HEK293 (cell line): ENCODE results near the gene PAPOLB.

Source experiments
- YY1 ChIP-seq: fragments of 450-650 bp; formaldehyde crosslinking; IDR thresholded peaks from 2 replicates; pipeline ENCODE4 v1.5.1; 2018; ENCODE audit warnings: missing biosample characterization, missing genetic modification characterization
- ZNF274 ChIP-seq, 2 experiments: fragments of 200-500 bp in 1 of 2; fragments of 450-650 bp in 1 of 2; sonication (Bioruptor generic) in 1 of 2; formaldehyde crosslinking in 1 of 2; IDR thresholded peaks; 2 replicates each; pipeline versions ENCODE4 v1.5.1 to v1.6.1; 2014 to 2016; ENCODE audit warnings: borderline replicate concordance in 1 of 2, inconsistent platforms in 1 of 2, low read length in 1 of 2, missing biosample characterization in 1 of 2, missing genetic modification characterization in 1 of 2
- ZNF324 ChIP-seq: fragments of 450-650 bp; formaldehyde crosslinking; IDR thresholded peaks from 2 replicates; pipeline ENCODE4 v1.5.1; 2016; ENCODE audit warnings: missing biosample characterization, missing genetic modification characterization
- ZNF510 ChIP-seq: fragments of 450-650 bp; formaldehyde crosslinking; IDR thresholded peaks from 2 replicates; pipeline ENCODE4 v1.5.1; 2018; ENCODE audit warnings: mild to moderate bottlenecking, missing genetic modification characterization, missing biosample characterization; ENCODE audit not compliant: insufficient replicate concordance
- ZNF549 ChIP-seq: fragments of 450-650 bp; IDR thresholded peaks from 2 replicates; pipeline ENCODE4 v1.5.1; 2018; ENCODE audit warnings: missing biosample characterization, missing genetic modification characterization, mild to moderate bottlenecking, inconsistent platforms, moderate library complexity
- ZNF561 ChIP-seq: fragments of 450-650 bp; IDR thresholded peaks from 2 replicates; pipeline ENCODE4 v1.5.1; 2018; ENCODE audit warnings: missing biosample characterization, missing genetic modification characterization, borderline replicate concordance
- TF ChIP-seq, protein P1 (sequence below): fragments of 450-650 bp; formaldehyde crosslinking; IDR thresholded peaks from 2 replicates; pipeline ENCODE4 v1.5.1; 2017; ENCODE audit warnings: missing biosample characterization, missing genetic modification characterization
- TF ChIP-seq, protein P2 (sequence below): fragments of 450-650 bp; formaldehyde crosslinking; IDR thresholded peaks from 2 replicates; pipeline ENCODE4 v1.5.1; 2016; ENCODE audit warnings: missing biosample characterization, missing genetic modification characterization
- TF ChIP-seq, protein P3 (sequence below): fragments of 450-650 bp; formaldehyde crosslinking; IDR thresholded peaks from 2 replicates; pipeline ENCODE4 v1.5.1; 2016; ENCODE audit warnings: missing biosample characterization, missing genetic modification characterization
- TF ChIP-seq, protein P4 (sequence below): fragments of 450-650 bp; formaldehyde crosslinking; IDR thresholded peaks from 2 replicates; pipeline ENCODE4 v1.5.1; 2016; ENCODE audit warnings: missing biosample characterization, missing genetic modification characterization
- TF ChIP-seq, protein P5 (sequence below): fragments of 450-650 bp; formaldehyde crosslinking; IDR thresholded peaks from 2 replicates; pipeline ENCODE4; 2016; ENCODE audit warnings: missing biosample characterization, missing genetic modification characterization
- TF ChIP-seq, protein P6 (sequence below): fragments of 450-650 bp; IDR thresholded peaks from 2 replicates; pipeline ENCODE4 v1.5.1; 2018; ENCODE audit warnings: missing biosample characterization, mild to moderate bottlenecking, missing genetic modification characterization

DNA sequence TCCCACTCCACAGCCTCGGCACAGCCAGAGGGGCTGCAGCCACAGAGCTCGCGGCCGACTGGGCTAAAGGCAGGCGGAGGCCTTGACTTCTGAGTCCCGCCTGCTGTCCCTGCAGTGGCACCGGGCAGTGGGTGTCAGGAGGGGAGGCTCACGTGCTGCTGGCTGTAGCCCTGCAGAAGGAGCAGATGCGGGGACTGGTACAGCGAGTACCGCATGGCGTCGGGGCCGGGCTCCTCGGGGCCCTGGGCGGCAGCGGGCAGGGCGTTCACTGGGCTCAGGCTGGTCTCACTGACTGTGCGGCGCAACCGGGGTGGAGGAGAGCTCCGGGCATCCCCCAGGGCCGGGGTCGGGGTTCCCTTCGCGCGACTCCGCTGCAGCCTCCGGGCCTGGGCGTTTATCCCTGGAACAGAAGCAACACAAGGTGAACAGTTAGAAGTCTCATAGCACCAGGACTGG lies 25.6 kb downstream of the PAPOLB start:
- TF ChIP-seq ZNF510 (no peak), ZNF561 (tag by site-specific recombination) (no peak), ZNF324 (tag by site-specific recombination) (no peak), ZNF549 (no peak), ZNF274 (IDR thresholded peaks at IDR 0.05; ENCODE audit: low read length) (no peak), ZNF274 (tag by site-specific recombination; IDR thresholded peaks at IDR 0.05; ENCODE audit: borderline replicate concordance) (no peak), YY1 (tag by site-specific recombination) (no peak)
- TF ChIP-seq, protein P1, sequence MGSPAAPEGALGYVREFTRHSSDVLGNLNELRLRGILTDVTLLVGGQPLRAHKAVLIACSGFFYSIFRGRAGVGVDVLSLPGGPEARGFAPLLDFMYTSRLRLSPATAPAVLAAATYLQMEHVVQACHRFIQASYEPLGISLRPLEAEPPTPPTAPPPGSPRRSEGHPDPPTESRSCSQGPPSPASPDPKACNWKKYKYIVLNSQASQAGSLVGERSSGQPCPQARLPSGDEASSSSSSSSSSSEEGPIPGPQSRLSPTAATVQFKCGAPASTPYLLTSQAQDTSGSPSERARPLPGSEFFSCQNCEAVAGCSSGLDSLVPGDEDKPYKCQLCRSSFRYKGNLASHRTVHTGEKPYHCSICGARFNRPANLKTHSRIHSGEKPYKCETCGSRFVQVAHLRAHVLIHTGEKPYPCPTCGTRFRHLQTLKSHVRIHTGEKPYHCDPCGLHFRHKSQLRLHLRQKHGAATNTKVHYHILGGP = no peak
- TF ChIP-seq, protein P2, sequence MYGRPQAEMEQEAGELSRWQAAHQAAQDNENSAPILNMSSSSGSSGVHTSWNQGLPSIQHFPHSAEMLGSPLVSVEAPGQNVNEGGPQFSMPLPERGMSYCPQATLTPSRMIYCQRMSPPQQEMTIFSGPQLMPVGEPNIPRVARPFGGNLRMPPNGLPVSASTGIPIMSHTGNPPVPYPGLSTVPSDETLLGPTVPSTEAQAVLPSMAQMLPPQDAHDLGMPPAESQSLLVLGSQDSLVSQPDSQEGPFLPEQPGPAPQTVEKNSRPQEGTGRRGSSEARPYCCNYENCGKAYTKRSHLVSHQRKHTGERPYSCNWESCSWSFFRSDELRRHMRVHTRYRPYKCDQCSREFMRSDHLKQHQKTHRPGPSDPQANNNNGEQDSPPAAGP (tag by site-specific recombination) = no peak
- TF ChIP-seq, protein P3, sequence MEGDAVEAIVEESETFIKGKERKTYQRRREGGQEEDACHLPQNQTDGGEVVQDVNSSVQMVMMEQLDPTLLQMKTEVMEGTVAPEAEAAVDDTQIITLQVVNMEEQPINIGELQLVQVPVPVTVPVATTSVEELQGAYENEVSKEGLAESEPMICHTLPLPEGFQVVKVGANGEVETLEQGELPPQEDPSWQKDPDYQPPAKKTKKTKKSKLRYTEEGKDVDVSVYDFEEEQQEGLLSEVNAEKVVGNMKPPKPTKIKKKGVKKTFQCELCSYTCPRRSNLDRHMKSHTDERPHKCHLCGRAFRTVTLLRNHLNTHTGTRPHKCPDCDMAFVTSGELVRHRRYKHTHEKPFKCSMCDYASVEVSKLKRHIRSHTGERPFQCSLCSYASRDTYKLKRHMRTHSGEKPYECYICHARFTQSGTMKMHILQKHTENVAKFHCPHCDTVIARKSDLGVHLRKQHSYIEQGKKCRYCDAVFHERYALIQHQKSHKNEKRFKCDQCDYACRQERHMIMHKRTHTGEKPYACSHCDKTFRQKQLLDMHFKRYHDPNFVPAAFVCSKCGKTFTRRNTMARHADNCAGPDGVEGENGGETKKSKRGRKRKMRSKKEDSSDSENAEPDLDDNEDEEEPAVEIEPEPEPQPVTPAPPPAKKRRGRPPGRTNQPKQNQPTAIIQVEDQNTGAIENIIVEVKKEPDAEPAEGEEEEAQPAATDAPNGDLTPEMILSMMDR (tag by site-specific recombination) = no peak
- TF ChIP-seq, protein P4, sequence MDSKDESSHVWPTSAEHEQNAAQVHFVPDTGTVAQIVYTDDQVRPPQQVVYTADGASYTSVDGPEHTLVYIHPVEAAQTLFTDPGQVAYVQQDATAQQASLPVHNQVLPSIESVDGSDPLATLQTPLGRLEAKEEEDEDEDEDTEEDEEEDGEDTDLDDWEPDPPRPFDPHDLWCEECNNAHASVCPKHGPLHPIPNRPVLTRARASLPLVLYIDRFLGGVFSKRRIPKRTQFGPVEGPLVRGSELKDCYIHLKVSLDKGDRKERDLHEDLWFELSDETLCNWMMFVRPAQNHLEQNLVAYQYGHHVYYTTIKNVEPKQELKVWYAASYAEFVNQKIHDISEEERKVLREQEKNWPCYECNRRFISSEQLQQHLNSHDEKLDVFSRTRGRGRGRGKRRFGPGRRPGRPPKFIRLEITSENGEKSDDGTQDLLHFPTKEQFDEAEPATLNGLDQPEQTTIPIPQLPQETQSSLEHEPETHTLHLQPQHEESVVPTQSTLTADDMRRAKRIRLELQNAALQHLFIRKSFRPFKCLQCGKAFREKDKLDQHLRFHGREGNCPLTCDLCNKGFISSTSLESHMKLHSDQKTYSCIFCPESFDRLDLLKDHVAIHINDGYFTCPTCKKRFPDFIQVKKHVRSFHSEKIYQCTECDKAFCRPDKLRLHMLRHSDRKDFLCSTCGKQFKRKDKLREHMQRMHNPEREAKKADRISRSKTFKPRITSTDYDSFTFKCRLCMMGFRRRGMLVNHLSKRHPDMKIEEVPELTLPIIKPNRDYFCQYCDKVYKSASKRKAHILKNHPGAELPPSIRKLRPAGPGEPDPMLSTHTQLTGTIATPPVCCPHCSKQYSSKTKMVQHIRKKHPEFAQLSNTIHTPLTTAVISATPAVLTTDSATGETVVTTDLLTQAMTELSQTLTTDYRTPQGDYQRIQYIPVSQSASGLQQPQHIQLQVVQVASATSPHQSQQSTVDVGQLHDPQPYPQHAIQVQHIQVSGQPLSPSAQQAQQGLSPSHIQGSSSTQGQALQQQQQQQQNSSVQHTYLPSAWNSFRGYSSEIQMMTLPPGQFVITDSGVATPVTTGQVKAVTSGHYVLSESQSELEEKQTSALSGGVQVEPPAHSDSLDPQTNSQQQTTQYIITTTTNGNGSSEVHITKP (tag by site-specific recombination) = no peak
- TF ChIP-seq, protein P5, sequence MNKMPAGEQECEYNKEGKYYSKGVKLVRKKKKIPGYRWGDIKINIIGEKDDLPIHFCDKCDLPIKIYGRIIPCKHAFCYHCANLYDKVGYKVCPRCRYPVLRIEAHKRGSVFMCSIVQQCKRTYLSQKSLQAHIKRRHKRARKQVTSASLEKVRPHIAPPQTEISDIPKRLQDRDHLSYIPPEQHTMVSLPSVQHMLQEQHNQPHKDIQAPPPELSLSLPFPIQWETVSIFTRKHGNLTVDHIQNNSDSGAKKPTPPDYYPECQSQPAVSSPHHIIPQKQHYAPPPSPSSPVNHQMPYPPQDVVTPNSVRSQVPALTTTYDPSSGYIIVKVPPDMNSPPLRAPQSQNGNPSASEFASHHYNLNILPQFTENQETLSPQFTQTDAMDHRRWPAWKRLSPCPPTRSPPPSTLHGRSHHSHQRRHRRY (tag by site-specific recombination) = no peak
- TF ChIP-seq, protein P6, sequence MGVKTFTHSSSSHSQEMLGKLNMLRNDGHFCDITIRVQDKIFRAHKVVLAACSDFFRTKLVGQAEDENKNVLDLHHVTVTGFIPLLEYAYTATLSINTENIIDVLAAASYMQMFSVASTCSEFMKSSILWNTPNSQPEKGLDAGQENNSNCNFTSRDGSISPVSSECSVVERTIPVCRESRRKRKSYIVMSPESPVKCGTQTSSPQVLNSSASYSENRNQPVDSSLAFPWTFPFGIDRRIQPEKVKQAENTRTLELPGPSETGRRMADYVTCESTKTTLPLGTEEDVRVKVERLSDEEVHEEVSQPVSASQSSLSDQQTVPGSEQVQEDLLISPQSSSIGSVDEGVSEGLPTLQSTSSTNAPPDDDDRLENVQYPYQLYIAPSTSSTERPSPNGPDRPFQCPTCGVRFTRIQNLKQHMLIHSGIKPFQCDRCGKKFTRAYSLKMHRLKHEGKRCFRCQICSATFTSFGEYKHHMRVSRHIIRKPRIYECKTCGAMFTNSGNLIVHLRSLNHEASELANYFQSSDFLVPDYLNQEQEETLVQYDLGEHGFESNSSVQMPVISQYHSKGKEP (tag by site-specific recombination) = no peak
